IMR-90 (cell line): Measurements from ENCODE around the gene MAP2K2. TPM values are rescaled to one million over a fixed set of nuclear protein-coding genes. Genes with fewer than 3 reads are reported as not detected.

Experiments used
- ATAC-seq: fragments of 200-7000 bp; cut with Tn5 transposase; 2 replicates; pipeline ENCODE4 v1.9.1; 2020; ENCODE audit warnings: low read depth, mild to moderate bottlenecking, moderate library complexity
- BruUV-seq: library from RNA; stranded (reverse); fragments of 400-500 nt; replicated peaks from 2 replicates; lab custom pipeline; 2021; lab: Mats Ljungman, UMichigan
- CTCF ChIA-PET: fragments of 300-600 bp; formaldehyde crosslinking; extraction: SDS; loops from one replicate; lab custom pipeline; 2021; ENCODE audit warnings: antibody characterized with exemption; lab: Yijun Ruan, JAX
- POLR2A ChIA-PET: fragments of 300-600 bp; sonication (Branson Sonifier 250); formaldehyde crosslinking; loops from one replicate; lab custom pipeline; 2022; ENCODE audit warnings: antibody characterized with exemption; ENCODE audit not compliant: unreplicated experiment; lab: Charles Lee
- DNase-seq: peaks from one replicate; pipeline ENCODE4 v3.0.0; 2013
- H2AFZ ChIP-seq: replicated peaks from 2 replicates; pipeline ENCODE3; 2013; ENCODE audit warnings: low read length, mild to moderate bottlenecking; ENCODE audit not compliant: poor library complexity
- H2AK5ac ChIP-seq: 2 replicates; pipeline ENCODE4 v1.6.1; 2013; ENCODE audit warnings: low read depth, low read length, inconsistent platforms
- H2AK9ac ChIP-seq: replicated peaks from 2 replicates; pipeline ENCODE3; 2013; ENCODE audit warnings: mild to moderate bottlenecking, low read depth, low read length, moderate library complexity; ENCODE audit not compliant: poor library complexity
- H2BK120ac ChIP-seq: 2 replicates; pipeline ENCODE4 v1.6.1; 2013; ENCODE audit warnings: low read depth, low read length, inconsistent platforms
- H2BK15ac ChIP-seq: 3 replicates; pipeline ENCODE4 v1.6.1; 2013; ENCODE audit warnings: low read depth, low read length, inconsistent platforms
- H2BK20ac ChIP-seq: 2 replicates; pipeline ENCODE4 v1.6.1; 2013; ENCODE audit warnings: low read depth, mild to moderate bottlenecking, inconsistent platforms, low read length, moderate library complexity
- H2BK5ac ChIP-seq: 2 replicates; pipeline ENCODE4 v1.6.1; 2013; ENCODE audit warnings: mild to moderate bottlenecking, low read depth, low read length, inconsistent platforms; ENCODE audit not compliant: poor library complexity, severe bottlenecking
- H3K14ac ChIP-seq: replicated peaks from 2 replicates; pipeline ENCODE4 v1.6.1; 2013; ENCODE audit warnings: low read depth, low read length, inconsistent platforms
- H3K18ac ChIP-seq: 2 replicates; pipeline ENCODE4 v1.6.1; 2013; ENCODE audit warnings: low read depth, low read length, control low read depth
- H3K23ac ChIP-seq: 2 replicates; pipeline ENCODE4 v1.6.1; 2013; ENCODE audit warnings: low read depth, low read length, inconsistent platforms
- H3K27ac ChIP-seq: 2 replicates; pipeline ENCODE4 v1.5.1; 2013; ENCODE audit warnings: mild to moderate bottlenecking, control low read depth, low read length; ENCODE audit not compliant: insufficient read depth
- H3K27me3 ChIP-seq: 2 replicates; pipeline ENCODE4 v1.6.1; 2013; ENCODE audit warnings: low read length; ENCODE audit not compliant: control insufficient read depth, insufficient read depth
- H3K36me3 ChIP-seq: 2 replicates; pipeline ENCODE4 v1.6.1; 2013; ENCODE audit warnings: low read length, mixed read lengths; ENCODE audit not compliant: control insufficient read depth, insufficient read depth
- H3K4ac ChIP-seq: 2 replicates; pipeline ENCODE4 v1.6.1; 2013; ENCODE audit warnings: low read depth, low read length, inconsistent platforms
- H3K4me1 ChIP-seq: 2 replicates; pipeline ENCODE4 v1.6.1; 2013; ENCODE audit warnings: low read length, mixed read lengths; ENCODE audit not compliant: control insufficient read depth, insufficient read depth
- H3K4me2 ChIP-seq: 2 replicates; pipeline ENCODE4 v1.6.1; 2013; ENCODE audit warnings: low read depth, mild to moderate bottlenecking, control low read depth, low read length, moderate library complexity
- H3K4me3 ChIP-seq: 2 replicates; pipeline ENCODE4 v1.5.1; 2013; ENCODE audit warnings: low read depth, mild to moderate bottlenecking, control low read depth, low read length, moderate library complexity; ENCODE audit not compliant: insufficient read depth
- H3K56ac ChIP-seq: 2 replicates; pipeline ENCODE4 v1.6.1; 2013; ENCODE audit warnings: low read length, inconsistent platforms; ENCODE audit not compliant: insufficient read depth; ENCODE audit errors: extremely low read depth
- H3K79me1 ChIP-seq, 2 experiments: 2 replicates each; pipeline ENCODE4 v1.6.1; 2013; ENCODE audit warnings: low read length in 2 of 2, inconsistent platforms in 1 of 2, low read depth in 1 of 2
- H3K9ac ChIP-seq: 2 replicates; pipeline ENCODE4 v1.6.1; 2013; ENCODE audit warnings: low read depth, low read length, control low read depth
- H3K9me1 ChIP-seq: 2 replicates; pipeline ENCODE4 v1.6.1; 2013; ENCODE audit warnings: low read length, inconsistent platforms; ENCODE audit not compliant: insufficient read depth
- H3K9me3 ChIP-seq: 2 replicates; pipeline ENCODE4 v1.6.1; 2013; ENCODE audit warnings: low read length; ENCODE audit not compliant: control insufficient read depth, insufficient read depth
- H4K20me1 ChIP-seq: 2 replicates; pipeline ENCODE4 v1.6.1; 2013; ENCODE audit warnings: low read length, inconsistent platforms; ENCODE audit not compliant: insufficient read depth
- H4K5ac ChIP-seq: 2 replicates; pipeline ENCODE4 v1.6.1; 2013; ENCODE audit warnings: mild to moderate bottlenecking, low read depth, low read length, control low read depth
- H4K8ac ChIP-seq, 2 experiments: 2 replicates each; pipeline ENCODE4 v1.6.1; 2013; ENCODE audit warnings: low read depth in 2 of 2, low read length in 2 of 2, control low read depth in 1 of 2, inconsistent platforms in 1 of 2
- H4K91ac ChIP-seq: 2 replicates; pipeline ENCODE4 v1.6.1; 2013; ENCODE audit warnings: low read depth, low read length, inconsistent platforms; ENCODE audit not compliant: insufficient read depth
- ELK1 ChIP-seq: fragments of 150-350 bp; IDR thresholded peaks from 2 replicates; pipeline ENCODE4 v1.6.1; 2016; ENCODE audit warnings: low read depth, mild to moderate bottlenecking, low read length, moderate library complexity, borderline replicate concordance
- RFX5 ChIP-seq: IDR thresholded peaks from 2 replicates; pipeline ENCODE4 v1.8.0; 2012; ENCODE audit warnings: low read depth, mild to moderate bottlenecking, low read length, moderate library complexity
- USF2 ChIP-seq: fragments of 150-350 bp; IDR thresholded peaks from 2 replicates; pipeline ENCODE4 v1.6.1; 2017; ENCODE audit warnings: mild to moderate bottlenecking, antibody characterized with exemption, low read length, low read depth
- WGBS, 2 experiments: methylation state at CpG; one replicate each; pipeline versions ENCODE4 v1.1.5 to v1.1.7; 2013; ENCODE audit warnings: missing lambda C conversion rate in 2 of 2; ENCODE audit not compliant: insufficient read length in 1 of 2; ENCODE audit errors: extremely low coverage in 2 of 2; 5-methylcytosine and 5-hydroxymethylcytosine counted together
- dilution Hi-C: fragments of 300-500 bp; cut with HindIII; formaldehyde crosslinking; loops from one replicate; pipeline ENCODE4 v1.14.3; 2018; ENCODE audit warnings: low sequenced_read_pairs; ENCODE audit not compliant: unreplicated experiment
- in situ Hi-C: fragments of 300-500 bp; cut with MboI; formaldehyde crosslinking; loops from 3 replicates; pipeline ENCODE4 v1.14.3; 2019; ENCODE audit warnings: low sequenced_read_pairs, inconsistent platforms, mixed read lengths
- intact Hi-C: fragments of 100-400 bp; cut with micrococcal nuclease; formaldehyde crosslinking; loops from 2 replicates; pipeline ENCODE4 v1.10.0; 2022
- polyA plus RNA-seq, 3 experiments: library from polyadenylated mRNA; depleted of rRNA; stranded (reverse); fragments of >200 nt; gene quantifications; 2 replicates each; pipeline ENCODE4 v1.2.3, GENCODE V29; 2012; ENCODE audit warnings: low replicate concordance in 1 of 3
- total RNA-seq: library from RNA; depleted of rRNA; stranded (reverse); fragments of >200 nt; gene quantifications from 2 replicates; pipeline ENCODE4 v1.2.3, GENCODE V29; 2012

Gene MAP2K2
- total and polyA plus RNA-seq, 2 of the 4 experiments (the other 2 are of a cell fraction) = 115 to 151 TPM

GRCh38 chr19:4134351-4134750 is 10.4 kb upstream of the MAP2K2 start:
- H3K27me3 ChIP-seq = no peaks in the 10 kb centered on the region
- H2BK20ac ChIP-seq = no peak overlapping the region
- no peak overlapping the region for H3K18ac ChIP-seq
- in situ Hi-C loops (no loop called here), intact Hi-C loops (no loop called here), dilution Hi-C loops (no loop called here)
- H3K4ac ChIP-seq = no peak overlapping the region; the same call in 1 of the 2 replicates
- peak overlapping the region; percentile 77 for H2AFZ ChIP-seq
- no peak overlapping the region for H2AK5ac ChIP-seq
- CTCF ChIA-PET = interaction anchor here (1.2 kb wide), 1 partner anchor 147 kb away, joined by 3 read pairs; no protein-coding TSS in a partner anchor
- no peaks in the 10 kb centered on the region for H3K9me3 ChIP-seq
- H4K8ac ChIP-seq = no peak overlapping the region
- no peak for TF ChIP-seq ELK1
- TF ChIP-seq RFX5 = no peak
- no peak for TF ChIP-seq USF2
- peaks cover 6% of the 10 kb centered on the region for H3K4me1 ChIP-seq
- 21% methylated on average over 3 of the region's 6 CpGs; no CpG with 5 or more reads in 1 of the 2 experiments for WGBS, 2 experiments
- H4K91ac ChIP-seq = no peak overlapping the region
- no peak overlapping the region for H2AK9ac ChIP-seq
- no peak overlapping the region for H2BK15ac ChIP-seq
- no peak overlapping the region for H3K14ac ChIP-seq
- H3K36me3 ChIP-seq = no peaks in the 10 kb centered on the region
- no peak overlapping the region for H2BK5ac ChIP-seq
- no peak overlapping the region for H4K5ac ChIP-seq
- H3K79me1 ChIP-seq = no peaks in the 10 kb centered on the region
- H2BK120ac ChIP-seq = no peak overlapping the region
- no peak overlapping the region for H3K4me2 ChIP-seq
- no peak overlapping the region for H3K4me3 ChIP-seq
- H4K20me1 ChIP-seq = no peaks in the 10 kb centered on the region
- H3K9ac ChIP-seq = no peak overlapping the region
- no peak overlapping the region for H3K23ac ChIP-seq
- no peak overlapping the region for H3K27ac ChIP-seq
- POLR2A ChIA-PET = no interaction called here
- ATAC-seq = no peak
- no peak for DNase-seq
- no TSS peak for BruUV-seq
- no peak overlapping the region for H3K56ac ChIP-seq
- 0 out of 2 replicates have a peak, but pooled peaks cover 4% of the 10 kb centered on the region for H3K9me1 ChIP-seq
